ENCODE measurements around the gene CHD8. TPM values are rescaled to one million over a fixed set of nuclear protein-coding genes. Genes with fewer than 3 reads are reported as not detected.
"Not testable (repeated sequence)": the region's sequence is repeated elsewhere in the genome, so short reads cannot be mapped to it uniquely, and the experiment has no call there.

Gene CHD8
- total RNA-seq, 1 donor from 2014 or later: 43.9 TPM

DNA sequence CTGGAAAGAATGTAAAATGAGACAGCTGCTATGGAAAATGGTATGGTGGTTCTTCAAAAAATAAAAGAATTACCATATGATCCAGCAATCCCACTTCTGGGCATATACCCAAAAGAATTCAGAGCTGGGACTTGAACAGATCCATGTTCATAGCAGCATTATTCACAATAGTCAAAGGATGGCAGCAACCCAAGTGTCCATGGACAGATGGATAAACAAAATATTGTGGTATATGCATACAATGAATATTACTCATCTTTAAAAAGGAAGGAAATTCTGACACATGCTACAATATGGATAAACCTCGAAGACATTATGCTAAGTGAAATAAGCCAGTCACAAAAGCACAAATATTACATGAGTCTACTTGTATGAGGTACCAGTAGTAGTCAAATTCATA lies 11.7 kb upstream of the CHD8 start:
- DNase-seq (ENCODE audit: low read depth): no peak
- no peak overlapping the region for H3K4me3 ChIP-seq (ENCODE audit: low read depth, low read length)
- TF ChIP-seq, protein P1, sequence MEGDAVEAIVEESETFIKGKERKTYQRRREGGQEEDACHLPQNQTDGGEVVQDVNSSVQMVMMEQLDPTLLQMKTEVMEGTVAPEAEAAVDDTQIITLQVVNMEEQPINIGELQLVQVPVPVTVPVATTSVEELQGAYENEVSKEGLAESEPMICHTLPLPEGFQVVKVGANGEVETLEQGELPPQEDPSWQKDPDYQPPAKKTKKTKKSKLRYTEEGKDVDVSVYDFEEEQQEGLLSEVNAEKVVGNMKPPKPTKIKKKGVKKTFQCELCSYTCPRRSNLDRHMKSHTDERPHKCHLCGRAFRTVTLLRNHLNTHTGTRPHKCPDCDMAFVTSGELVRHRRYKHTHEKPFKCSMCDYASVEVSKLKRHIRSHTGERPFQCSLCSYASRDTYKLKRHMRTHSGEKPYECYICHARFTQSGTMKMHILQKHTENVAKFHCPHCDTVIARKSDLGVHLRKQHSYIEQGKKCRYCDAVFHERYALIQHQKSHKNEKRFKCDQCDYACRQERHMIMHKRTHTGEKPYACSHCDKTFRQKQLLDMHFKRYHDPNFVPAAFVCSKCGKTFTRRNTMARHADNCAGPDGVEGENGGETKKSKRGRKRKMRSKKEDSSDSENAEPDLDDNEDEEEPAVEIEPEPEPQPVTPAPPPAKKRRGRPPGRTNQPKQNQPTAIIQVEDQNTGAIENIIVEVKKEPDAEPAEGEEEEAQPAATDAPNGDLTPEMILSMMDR (conservative IDR thresholded peaks at IDR 0.05; ENCODE audit: low read depth, low read length): no peak

DNA sequence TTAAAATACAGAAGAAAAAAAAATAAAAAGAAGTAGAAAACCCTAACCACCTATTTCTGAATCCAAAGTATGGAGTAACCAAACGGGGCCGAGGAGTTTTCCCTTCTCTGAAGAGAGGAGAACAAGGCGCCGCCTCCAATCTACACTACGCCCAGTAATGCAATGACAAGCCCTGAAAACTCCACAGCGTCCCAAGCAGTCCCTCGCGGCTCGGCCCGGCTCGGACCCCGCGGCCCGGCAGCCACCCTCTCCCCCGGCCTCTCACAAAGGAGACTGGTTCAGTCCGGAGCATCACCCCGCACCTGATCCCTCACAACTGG lies 371 bp downstream of the CHD8 start:
- no peak for DNase-seq (ENCODE audit: low read depth)
- peak overlapping the region; percentile 98 for H3K4me3 ChIP-seq (ENCODE audit: low read depth, low read length)
- TF ChIP-seq, protein P1 (conservative IDR thresholded peaks at IDR 0.05; ENCODE audit: low read depth, low read length): no peak

DNA sequence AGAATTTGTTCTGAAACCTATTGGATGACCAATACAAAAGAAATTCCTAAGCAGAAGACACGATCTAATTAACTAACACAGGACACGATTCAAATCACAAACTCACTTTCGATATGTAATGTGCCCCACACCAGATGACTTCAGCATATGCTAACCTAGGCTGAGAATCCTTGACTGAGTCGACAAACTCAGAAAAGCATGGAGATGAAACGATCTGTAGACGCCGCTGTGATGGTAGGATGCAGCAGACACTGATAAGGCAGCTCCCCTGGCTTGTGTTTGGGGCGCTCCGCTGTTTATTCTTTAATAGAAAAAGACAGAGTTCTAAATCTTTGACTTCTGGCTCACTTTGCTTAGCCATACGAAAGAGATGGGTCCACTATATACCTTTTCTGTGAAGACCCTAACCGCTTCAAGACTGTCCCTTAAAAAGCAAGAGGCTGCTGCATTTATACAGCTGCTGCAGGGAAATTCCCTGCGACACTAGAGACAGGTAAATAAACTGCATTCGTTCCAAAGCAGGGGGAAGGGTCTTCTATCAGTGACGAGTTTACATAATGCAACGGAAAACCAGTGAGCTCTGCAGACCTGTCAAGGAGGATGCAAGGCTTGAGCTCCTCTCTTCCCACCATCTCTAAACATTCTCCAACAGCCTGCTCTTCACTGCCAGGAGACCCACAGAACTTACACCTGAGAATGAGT lies 929 bp downstream of the CHD8 start:
- TF ChIP-seq, protein P1 (conservative IDR thresholded peaks at IDR 0.05; ENCODE audit: low read depth, low read length): no peak
- H3K4me3 ChIP-seq (ENCODE audit: low read depth, low read length): peak overlapping the region; percentile 98
- no peak for DNase-seq (ENCODE audit: low read depth)

DNA sequence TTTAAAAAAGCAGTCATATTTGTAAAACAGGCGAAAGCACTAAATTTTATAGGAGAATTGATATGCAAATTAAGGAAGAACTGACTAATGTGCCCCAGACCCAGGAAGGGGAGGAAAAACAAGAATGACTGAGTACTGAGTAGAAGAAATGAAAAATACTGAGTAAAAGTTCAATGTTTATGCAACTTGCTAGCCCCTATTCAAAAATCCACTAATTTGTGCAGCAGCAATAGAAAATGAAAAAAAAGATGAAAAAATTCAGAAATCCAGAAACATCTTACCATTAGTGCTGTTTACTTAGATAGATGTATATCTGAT lies 6.1 kb downstream of the CHD8 start:
- no peak overlapping the region for H3K4me3 ChIP-seq (ENCODE audit: low read depth, low read length)
- DNase-seq (ENCODE audit: low read depth): no peak
- TF ChIP-seq, protein P1 (conservative IDR thresholded peaks at IDR 0.05; ENCODE audit: low read depth, low read length): no peak

DNA sequence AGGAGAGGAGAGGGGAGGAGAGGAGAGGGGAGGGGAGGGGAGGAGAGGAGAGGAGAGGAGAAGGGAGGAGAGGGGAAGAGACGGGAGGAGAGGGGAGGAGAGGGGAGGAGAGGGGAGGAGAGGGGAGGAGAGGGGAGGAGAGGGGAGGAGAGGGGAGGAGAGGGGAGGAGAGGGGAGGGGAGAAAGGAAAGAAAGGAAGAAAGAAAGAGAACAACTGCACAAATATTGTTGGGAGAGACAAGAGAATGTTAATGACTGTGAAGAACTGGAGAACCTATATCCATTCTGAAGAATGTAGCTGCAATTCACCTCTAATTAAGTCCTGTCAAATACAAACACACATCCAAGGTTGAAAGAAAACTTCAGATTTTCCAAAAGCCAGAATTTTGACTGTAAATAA lies 13.3 kb downstream of the CHD8 start:
- DNase-seq (ENCODE audit: low read depth); H3K4me3 ChIP-seq (ENCODE audit: low read depth, low read length): not testable (repeated sequence)

DNA sequence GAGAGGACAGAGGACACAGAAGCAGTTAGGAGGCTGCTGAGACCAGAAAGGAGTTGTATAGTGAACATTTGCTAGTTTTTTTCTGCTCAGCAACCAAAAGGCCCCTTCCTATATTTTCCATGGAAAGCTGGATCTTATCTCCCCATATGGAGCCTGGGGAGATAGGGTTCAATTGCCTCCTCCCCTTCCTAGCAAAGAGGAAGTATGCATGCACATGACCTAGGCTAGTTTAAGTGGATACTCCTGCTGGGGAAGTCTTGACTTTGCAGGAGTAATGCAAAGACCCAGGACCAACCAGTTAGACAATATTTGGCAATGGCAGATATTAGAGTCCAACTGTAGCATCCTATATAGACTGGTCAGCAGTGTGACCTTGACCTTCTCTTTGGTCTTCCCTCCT lies 15.1 kb downstream of the CHD8 start:
- TF ChIP-seq, protein P1 (conservative IDR thresholded peaks at IDR 0.05; ENCODE audit: low read depth, low read length): no peak
- no peak overlapping the region for H3K4me3 ChIP-seq (ENCODE audit: low read depth, low read length)
- no peak for DNase-seq (ENCODE audit: low read depth)

DNA sequence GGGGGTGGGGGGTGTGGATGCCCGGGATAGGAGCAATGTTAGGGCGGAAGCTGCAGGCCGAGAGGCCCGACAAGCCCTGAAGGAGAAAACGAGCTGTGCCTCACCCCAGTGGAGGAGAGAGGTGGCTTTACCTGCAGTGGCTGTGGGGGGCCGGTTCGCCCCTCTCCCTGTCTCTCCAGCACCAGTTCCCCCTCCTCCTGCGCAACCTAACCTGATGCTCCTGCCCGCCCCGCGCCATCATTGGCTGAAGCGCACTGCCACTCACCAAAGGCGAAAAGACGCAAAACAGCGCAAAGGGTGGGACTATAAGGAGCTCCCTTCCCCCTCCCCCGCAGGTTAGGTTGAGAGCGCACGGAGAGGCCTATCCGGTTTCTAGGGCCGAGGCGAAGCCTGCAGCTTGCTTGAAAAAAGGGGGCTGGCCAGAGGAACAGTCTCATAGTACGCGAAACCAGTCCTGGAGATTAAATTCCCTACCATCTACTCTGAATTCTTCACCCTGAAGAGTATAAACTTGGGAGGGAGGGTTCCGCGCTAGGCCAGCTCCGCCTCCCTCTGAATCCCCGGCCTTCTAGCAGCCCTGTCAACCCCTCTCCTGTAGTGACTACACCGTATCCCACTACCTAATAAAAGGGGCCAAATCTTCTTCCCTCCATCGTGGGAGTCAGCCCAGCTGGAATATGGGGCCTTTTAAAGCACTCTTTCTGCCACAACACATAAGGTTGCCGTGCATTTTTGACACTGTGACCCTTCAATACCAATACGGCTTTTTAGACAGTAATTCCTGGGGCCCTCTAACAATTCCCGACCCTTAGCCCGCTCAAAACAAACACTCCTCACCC lies 18.6 kb downstream of the CHD8 start:
- TF ChIP-seq, protein P1 (conservative IDR thresholded peaks at IDR 0.05; ENCODE audit: low read depth, low read length): no peak
- H3K4me3 ChIP-seq (ENCODE audit: low read depth, low read length): peak overlapping the region; percentile 90
- peak; percentile 83 for DNase-seq (ENCODE audit: low read depth)

Data from epithelial cell of proximal tubule (primary cell).